Effector CD4-positive, alpha-beta T cell (primary cell): Measurements from ENCODE around the gene ZNF77.
"Not testable (repeated sequence)": the region's sequence is repeated elsewhere in the genome, so short reads cannot be mapped to it uniquely, and the experiment has no call there.

Experiments used
- DNase-seq: peaks from one replicate; pipeline ENCODE4 v3.0.0-alpha.2; 2020
- total RNA-seq: gene quantifications from one replicate; lab custom pipeline; 2026; lab: John Stamatoyannopoulos, UW

The ZNF77 gene
- total RNA-seq: 2.8 reads per million, percentile 9 among the genes with 10 or more reads in this experiment

GRCh38 chr19:2944775-2945574 is at the start of gene ZNF77:
Gene ZNF77 (minus strand): TSS chr19:2944971. CDS start chr19:2944840, 131 bp downstream.
- peak; percentile 99 for DNase-seq

- DNase-seq: no peak
Measured at GRCh38 chr19:2993579-2993978, 48.8 kb upstream of the ZNF77 start.

- DNase-seq: no peak
Measured at GRCh38 chr19:2992958-2993357, 48.2 kb upstream of the ZNF77 start.

- DNase-seq: not testable (repeated sequence)
Measured at GRCh38 chr19:2992333-2992732, 47.6 kb upstream of the ZNF77 start.

- DNase-seq: no peak
Measured at GRCh38 chr19:2989236-2989946, 44.6 kb upstream of the ZNF77 start.

GRCh38 chr19:2988568-2988967 is 43.8 kb upstream of the ZNF77 start:
- DNase-seq: no peak

- no peak for DNase-seq
Measured at GRCh38 chr19:2987797-2988196, 43.0 kb upstream of the ZNF77 start.

GRCh38 chr19:2986951-2987524 is 42.3 kb upstream of the ZNF77 start:
- DNase-seq: no peak

GRCh38 chr19:2984215-2984528 is 39.4 kb upstream of the ZNF77 start:
- no peak for DNase-seq

GRCh38 chr19:2983351-2984214 is 38.8 kb upstream of the ZNF77 start:
- DNase-seq: no peak

- DNase-seq: no peak
Measured at GRCh38 chr19:2982983-2983350, 38.2 kb upstream of the ZNF77 start.

GRCh38 chr19:2982561-2982960 is 37.8 kb upstream of the ZNF77 start:
- DNase-seq: no peak

- DNase-seq: no peak
Measured at GRCh38 chr19:2981898-2982297, 37.1 kb upstream of the ZNF77 start.

GRCh38 chr19:2978772-2979171 is 34.0 kb upstream of the ZNF77 start:
- DNase-seq: no peak

- no peak for DNase-seq
Measured at GRCh38 chr19:2978166-2978767, 33.5 kb upstream of the ZNF77 start.

- no peak for DNase-seq
Measured at GRCh38 chr19:2977746-2978138, 33.0 kb upstream of the ZNF77 start.

- DNase-seq: peak; percentile 89
Measured at GRCh38 chr19:2977001-2977745, 32.4 kb upstream of the ZNF77 start, which contains the start of gene TLE6. Gene TLE6 (plus strand): TSS chr19:2977564. CDS start chr19:2978234, 670 bp downstream.

- DNase-seq: no peak
Measured at GRCh38 chr19:2976609-2977000, 31.8 kb upstream of the ZNF77 start.

GRCh38 chr19:2974342-2975041 is 29.7 kb upstream of the ZNF77 start:
- no peak for DNase-seq

GRCh38 chr19:2973229-2973628 is 28.5 kb upstream of the ZNF77 start:
- no peak for DNase-seq
